Stimulated activated CD4-positive, alpha-beta T cell treated with anti-CD3 and anti-CD28 coated beads, Interleukin-15, amount 100 ng/mL, for 24 hours (primary cell): ENCODE measurements around the gene MEIS2.

ENCODE experiments used
- DNase-seq: peaks from one replicate; pipeline ENCODE4 v3.0.0-alpha.2; 2020

MEIS2 gene

GRCh38 chr15:36867436-36867835 lies 232.9 kb downstream of the MEIS2 start:
- no peak for DNase-seq

GRCh38 chr15:36866896-36867295 lies 233.5 kb downstream of the MEIS2 start:
- no peak for DNase-seq

- no peak for DNase-seq
Measured at GRCh38 chr15:36863570-36863969, 236.8 kb downstream of the MEIS2 start.

GRCh38 chr15:36860792-36861191 lies 239.6 kb downstream of the MEIS2 start:
- no peak for DNase-seq

- no peak for DNase-seq
Measured at GRCh38 chr15:36858423-36858822, 241.9 kb downstream of the MEIS2 start.

GRCh38 chr15:36856339-36856973 lies 243.9 kb downstream of the MEIS2 start:
- no peak for DNase-seq

- DNase-seq: no peak
Measured at GRCh38 chr15:36850864-36851263, 249.5 kb downstream of the MEIS2 start.

GRCh38 chr15:36845270-36845669 lies 255.1 kb downstream of the MEIS2 start:
- no peak for DNase-seq

GRCh38 chr15:36844534-36844998 lies 255.8 kb downstream of the MEIS2 start:
- no peak for DNase-seq

GRCh38 chr15:36843822-36844221 lies 256.5 kb downstream of the MEIS2 start:
- DNase-seq: no peak

- no peak for DNase-seq
Measured at GRCh38 chr15:36841193-36841592, 259.2 kb downstream of the MEIS2 start.
